Gastroesophageal sphincter (tissue), 4 donors: Measurements from ENCODE around the gene TSPAN4. TPM values are rescaled to one million over a fixed set of nuclear protein-coding genes. Genes with fewer than 3 reads are reported as not detected.

Experiments
- ATAC-seq: fragments of 150-250 bp; one replicate; pipeline ENCODE4 v1.9.1; 2016; ENCODE audit warnings: mild to moderate bottlenecking, moderate library complexity
- H3K27ac ChIP-seq, 4 donors: fragments of 200-600 bp; sonication (generic) in 3 of 4; 1 replicate in 3 of 4; 2 replicates in 1 of 4; pipeline ENCODE4 v1.5.1; 2016 to 2019
- H3K27me3 ChIP-seq: fragments of 200-600 bp; sonication (generic); one replicate; pipeline ENCODE4 v1.5.1; 2019
- H3K36me3 ChIP-seq, 2 donors: fragments of 200-600 bp; sonication (generic); one replicate each; pipeline ENCODE4 v1.5.1; 2019; ENCODE audit warnings: control low read depth in 1 of 2
- H3K4me1 ChIP-seq, 3 donors: fragments of 200-600 bp; sonication (generic); 1 replicate in 2 of 3; 2 replicates in 1 of 3; pipeline ENCODE4 v1.5.1; 2016 to 2019; ENCODE audit warnings: control low read depth in 2 of 3
- H3K4me3 ChIP-seq, 2 donors: fragments of 200-600 bp; sonication (generic); one replicate each; pipeline ENCODE4 v1.5.1; 2019; ENCODE audit warnings: mild to moderate bottlenecking in 1 of 2, moderate library complexity in 1 of 2
- H3K9me3 ChIP-seq, 3 donors: fragments of 200-600 bp; sonication (generic); one replicate each; pipeline ENCODE4 v1.5.1; 2017 to 2019; ENCODE audit warnings: control low read depth in 2 of 3
- CTCF ChIP-seq, 4 experiments: fragments of 200-600 bp in 2 of 4; fragments of 450-650 bp in 2 of 4; sonication (generic) in 1 of 4; IDR thresholded peaks; one replicate each; pipeline ENCODE4 v1.5.1; 2017 to 2019; ENCODE audit warnings: antibody characterized with exemption in 4 of 4, mild to moderate bottlenecking in 2 of 4, moderate library complexity in 2 of 4
- EP300 ChIP-seq: sonication (generic); formaldehyde crosslinking; IDR thresholded peaks from one replicate; pipeline ENCODE4 v1.6.1; 2017; ENCODE audit warnings: antibody characterized with exemption, mild to moderate bottlenecking
- POLR2A ChIP-seq, 2 donors: fragments of 450-650 bp; IDR thresholded peaks; one replicate each; pipeline ENCODE4 v1.6.1; 2017; ENCODE audit warnings: antibody characterized with exemption in 2 of 2, mild to moderate bottlenecking in 2 of 2, moderate library complexity in 1 of 2
- POLR2AphosphoS5 ChIP-seq: sonication (generic); formaldehyde crosslinking; IDR thresholded peaks from one replicate; pipeline ENCODE4 v1.6.1; 2017; ENCODE audit warnings: antibody characterized with exemption
- WGBS, 2 donors: methylation state at CpG; one replicate each; pipeline ENCODE4 v1.1.5; 2018; ENCODE audit warnings: low coverage in 1 of 2; 5-methylcytosine and 5-hydroxymethylcytosine counted together
- total RNA-seq, 4 donors: library from RNA; depleted of rRNA; stranded (reverse); fragments of >200 nt; gene quantifications; one replicate each; pipeline ENCODE4 v1.1.0, GENCODE V29; 2016

The TSPAN4 gene
- total RNA-seq, 4 donors from 2014 or later = 66.5 to 115 (median 112) TPM

DNA sequence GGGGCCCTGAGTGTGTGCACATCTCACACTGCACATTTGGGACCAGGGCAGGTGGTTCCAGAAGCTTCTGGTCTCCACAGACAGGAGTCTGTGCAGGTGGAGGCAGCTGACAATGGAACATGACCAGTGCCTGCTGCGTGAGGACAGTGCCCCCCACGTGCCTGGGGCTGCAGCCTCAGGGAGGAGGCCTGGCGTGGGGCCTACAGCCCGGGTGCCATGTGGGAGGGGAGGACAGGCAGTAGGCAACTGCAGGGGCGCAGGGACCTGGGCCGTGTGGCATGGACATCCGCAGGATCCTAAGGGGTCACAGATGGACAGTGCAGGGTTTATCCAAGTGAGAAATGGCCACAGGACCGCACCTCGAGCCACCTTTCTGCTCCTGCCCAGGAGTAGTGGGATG, 28.8 kb downstream of the TSPAN4 start:
- TF ChIP-seq CTCF (IDR thresholded peaks at IDR 0.05) = no peak
- TF ChIP-seq POLR2A (IDR thresholded peaks at IDR 0.05) = no peak
- 72% methylated on average over 5 of the region's 9 CpGs; no CpG with 5 or more reads in 1 of the 2 donors for WGBS, 2 donors
- Histone ChIP-seq H3K9me3 (no peaks in the 10 kb centered on the region), H3K4me1 (no peaks in the 10 kb centered on the region), H3K27me3 (no peaks in the 10 kb centered on the region), H3K36me3 (peaks cover 0 to 51% of the 10 kb centered on the region in 2 donors), H3K4me3 (no peak overlapping the region), H3K27ac (no peak overlapping the region)
- no peak for ATAC-seq

- no peaks in the 10 kb centered on the region for H3K9me3 ChIP-seq
- no peaks in the 10 kb centered on the region for H3K27me3 ChIP-seq
- no peak for ATAC-seq
- H3K36me3 ChIP-seq = peaks cover 0 to 43% of the 10 kb centered on the region in 2 donors
- H3K27ac ChIP-seq = no peak overlapping the region
- H3K4me3 ChIP-seq = no peak overlapping the region
- TF ChIP-seq POLR2AphosphoS5 (no peak), EP300 (no peak), CTCF (IDR thresholded peaks at IDR 0.05) (no peak), POLR2A (IDR thresholded peaks at IDR 0.05) (no peak)
- WGBS, 2 donors = no CpG with 5 or more reads among the region's 9 CpGs
- no peaks in the 10 kb centered on the region for H3K4me1 ChIP-seq
Observed at GRCh38 chr11:872799-873198, 30.1 kb downstream of the TSPAN4 start.

DNA sequence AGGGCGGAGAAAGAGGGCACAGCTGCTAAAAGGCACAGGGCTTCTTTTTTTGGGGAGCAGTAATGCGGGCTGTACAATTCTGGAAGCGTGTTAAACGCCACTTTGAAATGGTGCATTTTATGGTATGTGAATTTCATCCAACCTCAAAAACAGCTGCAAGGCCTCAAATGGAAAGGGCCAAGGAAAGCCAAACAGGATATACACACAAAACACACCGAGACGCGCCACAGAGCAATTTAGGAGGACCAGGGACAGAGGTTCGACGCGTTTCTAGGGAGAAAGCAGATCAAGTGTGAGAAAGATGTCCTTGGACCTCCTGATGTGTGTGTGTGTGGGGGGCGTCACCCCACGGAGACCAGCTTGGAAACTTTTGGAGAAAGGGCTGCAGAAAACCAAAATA, 31.1 kb downstream of the TSPAN4 start:
- WGBS, 2 donors = 38 to 73% methylated on average over 8 to 10 of the region's 12 CpGs

DNA sequence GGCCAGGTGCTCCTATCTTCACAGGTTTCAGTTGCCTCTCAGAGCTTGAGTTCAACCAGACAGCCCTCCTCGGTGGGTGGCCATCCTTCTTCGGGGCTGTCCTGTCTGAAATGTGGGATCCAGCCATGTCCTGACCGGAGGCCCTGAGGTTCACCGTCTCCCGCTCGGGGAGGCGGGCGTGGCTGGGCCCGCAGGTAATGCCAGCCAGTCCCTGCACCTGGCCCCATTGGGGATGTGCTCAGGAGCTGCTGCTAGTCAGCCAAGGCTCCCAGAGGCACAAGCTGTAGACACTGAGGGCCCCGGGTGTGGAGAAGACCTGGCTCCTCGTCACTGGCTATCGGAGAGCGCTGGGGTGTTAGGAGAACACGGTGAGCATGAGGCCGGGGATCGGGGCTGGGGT, 32.6 kb downstream of the TSPAN4 start:
- TF ChIP-seq CTCF (IDR thresholded peaks at IDR 0.05) = no peak
- TF ChIP-seq POLR2AphosphoS5 = no peak
- no peak for TF ChIP-seq EP300
- TF ChIP-seq POLR2A (IDR thresholded peaks at IDR 0.05) = no peak
- no peaks in the 10 kb centered on the region for H3K27me3 ChIP-seq
- no peaks in the 10 kb centered on the region for H3K4me1 ChIP-seq
- peaks cover 0 to 44% of the 10 kb centered on the region in 2 donors for H3K36me3 ChIP-seq
- H3K9me3 ChIP-seq = no peaks in the 10 kb centered on the region
- H3K4me3 ChIP-seq = no peak overlapping the region
- H3K27ac ChIP-seq = no peak overlapping the region
- no peak for ATAC-seq
- WGBS, 2 donors = 80% methylated on average over 1 of the region's 16 CpGs; no CpG with 5 or more reads in 1 of the 2 donors

More for the DNA sequence above, 31.1 kb downstream of the TSPAN4 start:
- H3K4me1 ChIP-seq = no peaks in the 10 kb centered on the region
- peaks cover 0 to 43% of the 10 kb centered on the region in 2 donors for H3K36me3 ChIP-seq
- no peak overlapping the region for H3K27ac ChIP-seq
- no peak for ATAC-seq
- H3K4me3 ChIP-seq = no peak overlapping the region
- no peaks in the 10 kb centered on the region for H3K27me3 ChIP-seq
- H3K9me3 ChIP-seq = no peaks in the 10 kb centered on the region
- TF ChIP-seq POLR2AphosphoS5 (no peak), POLR2A (IDR thresholded peaks at IDR 0.05) (no peak)

GRCh38 chr11:875769-876301, 33.2 kb downstream of the TSPAN4 start:
- no peak for ATAC-seq
- WGBS, 2 donors = 89 to 90% methylated on average over 9 to 13 of the region's 21 CpGs
- TF ChIP-seq POLR2AphosphoS5 (no peak), CTCF (IDR thresholded peaks at IDR 0.05) (no peak), EP300 (no peak), POLR2A (IDR thresholded peaks at IDR 0.05) (no peak)
- no peaks in the 10 kb centered on the region for H3K4me1 ChIP-seq
- no peak overlapping the region for H3K27ac ChIP-seq
- no peaks in the 10 kb centered on the region for H3K27me3 ChIP-seq
- H3K4me3 ChIP-seq = no peak overlapping the region
- no peaks in the 10 kb centered on the region for H3K9me3 ChIP-seq
- H3K36me3 ChIP-seq = peaks cover 0 to 48% of the 10 kb centered on the region in 2 donors
